Kidney epithelial cell (primary cell): Measurements from ENCODE around the gene TRIML2. TPM values are rescaled to one million over a fixed set of nuclear protein-coding genes. Genes with fewer than 3 reads are reported as not detected.

Experiments used
- DNase-seq: peaks from one replicate; pipeline ENCODE4 v3.0.0-alpha.2; 2010; ENCODE audit warnings: low read depth
- H3K27me3 ChIP-seq: 2 replicates; pipeline ENCODE4 v1.6.0; 2011; ENCODE audit warnings: low read length; ENCODE audit not compliant: control insufficient read depth, insufficient read depth
- H3K36me3 ChIP-seq: 2 replicates; pipeline ENCODE4 v1.5.1; 2011; ENCODE audit warnings: low read length; ENCODE audit not compliant: control insufficient read depth, insufficient read depth
- H3K4me3 ChIP-seq: 2 replicates; pipeline ENCODE4 v1.5.1; 2011; ENCODE audit warnings: low read depth, mild to moderate bottlenecking, control low read depth, low read length
- CTCF ChIP-seq: IDR thresholded peaks from 2 replicates; pipeline ENCODE4 v1.5.1; 2011; ENCODE audit warnings: mild to moderate bottlenecking, moderate library complexity, low read length, control low read depth, inconsistent platforms; ENCODE audit not compliant: insufficient read depth, poor library complexity, severe bottlenecking
- total RNA-seq: library from RNA; depleted of rRNA; stranded (reverse); fragments of >200 nt; gene quantifications from 2 replicates; pipeline ENCODE4 v1.2.3, GENCODE V29; 2015

The TRIML2 gene
- total RNA-seq, 1 donor from 2014 or later: 0.08 TPM

DNA sequence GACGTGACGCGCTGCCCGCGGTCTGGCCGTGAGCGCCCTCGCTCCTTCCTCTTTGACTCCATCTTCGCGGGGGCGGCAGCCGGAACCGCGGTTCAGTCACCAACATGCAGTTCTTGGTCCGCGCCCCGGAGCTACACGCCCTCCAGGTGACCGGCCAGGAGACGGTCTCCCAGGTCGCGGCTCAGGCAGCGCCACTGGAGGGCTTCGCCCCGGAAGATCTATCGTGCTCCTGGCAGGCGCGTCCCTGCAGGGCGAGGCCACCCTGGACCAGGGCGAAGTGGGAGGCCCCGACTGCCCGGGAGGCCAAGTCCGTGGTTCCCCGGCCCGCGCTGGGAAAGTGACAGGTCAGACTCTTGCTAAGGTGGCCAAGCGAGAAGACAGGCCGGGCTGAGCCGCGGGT is 2.9 kb downstream of the TRIML2 start:
- H3K36me3 ChIP-seq: no peaks in the 10 kb centered on the region
- DNase-seq: no peak
- no peak for TF ChIP-seq CTCF
- no peak overlapping the region for H3K4me3 ChIP-seq
- no peaks in the 10 kb centered on the region for H3K27me3 ChIP-seq

- H3K27me3 ChIP-seq: no peaks in the 10 kb centered on the region
- H3K4me3 ChIP-seq: no peak overlapping the region
- no peak for TF ChIP-seq CTCF
- no peak for DNase-seq
- no peaks in the 10 kb centered on the region for H3K36me3 ChIP-seq
These were observed 16.6 kb downstream of the TRIML2 start for GRCh38 chr4:188092824-188093223.

GRCh38 chr4:188086858-188087257 is 22.5 kb downstream of the TRIML2 start:
- H3K27me3 ChIP-seq: no peaks in the 10 kb centered on the region
- no peaks in the 10 kb centered on the region for H3K36me3 ChIP-seq
- no peak for TF ChIP-seq CTCF

GRCh38 chr4:188082796-188083195 is 26.6 kb downstream of the TRIML2 start:
- no peaks in the 10 kb centered on the region for H3K36me3 ChIP-seq
- no peak for TF ChIP-seq CTCF
- no peak overlapping the region for H3K4me3 ChIP-seq
- no peaks in the 10 kb centered on the region for H3K27me3 ChIP-seq
- no peak for DNase-seq

More at GRCh38 chr4:188086858-188087257, 22.5 kb downstream of the TRIML2 start:
- H3K4me3 ChIP-seq: no peak overlapping the region
- no peak for DNase-seq

GRCh38 chr4:188078116-188078515 is 31.3 kb downstream of the TRIML2 start:
- no peak overlapping the region for H3K4me3 ChIP-seq
- H3K27me3 ChIP-seq: no peaks in the 10 kb centered on the region
- no peak for DNase-seq
- H3K36me3 ChIP-seq: no peaks in the 10 kb centered on the region
- TF ChIP-seq CTCF: no peak

- no peak for DNase-seq
- no peaks in the 10 kb centered on the region for H3K27me3 ChIP-seq
- H3K36me3 ChIP-seq: no peaks in the 10 kb centered on the region
- no peak for TF ChIP-seq CTCF
- H3K4me3 ChIP-seq: no peak overlapping the region
These were observed 33.2 kb downstream of the TRIML2 start for GRCh38 chr4:188076169-188076568.
